ENCODE results near the gene IYD. TPM values are rescaled to one million over a fixed set of nuclear protein-coding genes. Genes with fewer than 3 reads are reported as not detected.
"Not testable (repeated sequence)": the region's sequence is repeated elsewhere in the genome, so short reads cannot be mapped to it uniquely, and the experiment has no call there.

IYD gene
- polyA plus RNA-seq, 2 of the 4 experiments (the other 2 are of a cell fraction), result 0.08 TPM; not detected in 1

DNA sequence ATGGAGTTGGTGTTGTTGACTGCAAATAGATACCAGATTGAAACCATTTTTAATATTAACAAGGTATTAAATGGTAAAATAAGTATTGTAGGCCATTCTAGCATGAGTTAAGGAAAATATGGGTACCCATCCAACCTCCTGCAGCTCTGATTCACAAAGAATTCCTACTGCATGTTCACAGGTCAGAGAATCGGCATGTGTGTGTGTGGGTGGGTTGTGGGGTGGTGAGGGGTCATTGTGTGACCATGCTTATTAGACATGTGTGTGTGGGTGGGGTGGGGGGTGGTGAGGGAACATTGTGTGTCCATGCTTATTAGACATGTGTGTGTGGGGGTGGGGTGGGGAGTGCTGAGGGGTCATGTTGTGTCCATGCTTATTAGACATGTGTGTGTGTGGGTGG is 3.2 kb downstream of the IYD start:
- ATAC-seq, result no peak
- Histone ChIP-seq H3K4me2 (no peak overlapping the region), H3K27ac (no peak overlapping the region), H3K9me3 (no peaks in the 10 kb centered on the region), H3K4me3 (no peak overlapping the region), H3K4me1 (no peaks in the 10 kb centered on the region)
- CTCF ChIA-PET, result interaction anchor here (1.7 kb wide), 1 partner anchor 46 kb away, joined by 6 read pairs; no protein-coding TSS in a partner anchor
- no peak for DNase-seq (ENCODE audit: low read depth in 1 of 2, low spot score in 1 of 2)
- WGBS (ENCODE audit: missing lambda C conversion rate), result 50% methylated on average over 1 of the region's 1 CpG
- POLR2A ChIA-PET, result no interaction called here
- no peak for FAIRE-seq
- TF ChIP-seq EHMT2 (IDR thresholded peaks at IDR 0.05; ENCODE audit: low read depth) (no peak), CBX2 (IDR thresholded peaks at IDR 0.05; ENCODE audit: borderline replicate concordance, low read depth) (no peak)

DNA sequence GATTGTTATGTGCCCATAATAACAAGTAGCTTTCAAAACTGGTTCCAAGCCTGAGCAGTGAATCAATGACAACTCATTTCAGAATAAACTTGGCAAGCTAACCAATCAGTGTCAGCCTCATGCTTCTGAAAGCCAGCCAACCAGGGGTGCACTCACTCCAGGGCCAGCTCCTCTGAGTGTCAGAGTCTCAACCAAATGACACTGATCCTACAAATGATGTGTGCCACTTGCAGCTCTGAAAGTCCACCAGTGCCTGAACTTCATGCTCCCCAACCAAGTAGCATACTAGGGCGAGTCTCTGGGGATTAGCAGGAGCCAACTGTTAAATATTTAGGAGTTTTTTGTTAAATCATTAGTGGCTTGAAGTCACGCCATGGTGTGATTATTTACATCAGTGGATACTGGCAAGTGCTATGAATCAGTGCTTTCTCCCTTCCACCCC is 4.5 kb downstream of the IYD start:
- Histone ChIP-seq H3K4me2 (no peak overlapping the region), H3K4me3 (no peak overlapping the region), H3K9me3 (no peaks in the 10 kb centered on the region), H3K27ac (no peak overlapping the region), H3K4me1 (no peaks in the 10 kb centered on the region)
- FAIRE-seq (no peak), DNase-seq (ENCODE audit: low read depth in 1 of 2, low spot score in 1 of 2) (no peak), ATAC-seq (no peak)
- TF ChIP-seq TP53 (CRISPR knock-in tag; IDR thresholded peaks at IDR 0.05), result no peak
- no peak for TF ChIP-seq CEBPB (IDR thresholded peaks at IDR 0.05)
- no peak for TF ChIP-seq NFE2L2 (conservative IDR thresholded peaks at IDR 0.05; ENCODE audit: low read length)
- TF ChIP-seq, protein P1, sequence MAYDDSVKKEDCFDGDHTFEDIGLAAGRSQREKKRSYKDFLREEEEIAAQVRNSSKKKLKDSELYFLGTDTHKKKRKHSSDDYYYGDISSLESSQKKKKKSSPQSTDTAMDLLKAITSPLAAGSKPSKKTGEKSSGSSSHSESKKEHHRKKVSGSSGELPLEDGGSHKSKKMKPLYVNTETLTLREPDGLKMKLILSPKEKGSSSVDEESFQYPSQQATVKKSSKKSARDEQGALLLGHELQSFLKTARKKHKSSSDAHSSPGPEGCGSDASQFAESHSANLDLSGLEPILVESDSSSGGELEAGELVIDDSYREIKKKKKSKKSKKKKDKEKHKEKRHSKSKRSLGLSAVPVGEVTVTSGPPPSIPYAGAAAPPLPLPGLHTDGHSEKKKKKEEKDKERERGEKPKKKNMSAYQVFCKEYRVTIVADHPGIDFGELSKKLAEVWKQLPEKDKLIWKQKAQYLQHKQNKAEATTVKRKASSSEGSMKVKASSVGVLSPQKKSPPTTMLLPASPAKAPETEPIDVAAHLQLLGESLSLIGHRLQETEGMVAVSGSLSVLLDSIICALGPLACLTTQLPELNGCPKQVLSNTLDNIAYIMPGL (CRISPR knock-in tag; IDR thresholded peaks at IDR 0.05; ENCODE audit: borderline replicate concordance), result no peak
- no peak for TF ChIP-seq ESRRA (IDR thresholded peaks at IDR 0.05; ENCODE audit: borderline replicate concordance, low read length)
- TF ChIP-seq HES2 (IDR thresholded peaks at IDR 0.05), result no peak
- no peak for TF ChIP-seq NPAS2 (CRISPR knock-in tag; IDR thresholded peaks at IDR 0.05; ENCODE audit: borderline replicate concordance)
- no peak for TF ChIP-seq HEYL (CRISPR knock-in tag; IDR thresholded peaks at IDR 0.05)
- ChIA-PET POLR2A (no interaction called here), CTCF (interaction anchor here (1.8 kb wide), 1 partner anchor 22 kb away, joined by 6 read pairs; no protein-coding TSS in a partner anchor)
- 17% methylated on average over 2 of the region's 2 CpGs for WGBS (ENCODE audit: missing lambda C conversion rate)

GRCh38 chr6:150374346-150374745 is 5.5 kb downstream of the IYD start:
- ATAC-seq; DNase-seq (ENCODE audit: low read depth in 1 of 2, low spot score in 1 of 2); POLR2A ChIA-PET; H3K27ac ChIP-seq; H3K4me1 ChIP-seq; FAIRE-seq; H3K4me3 ChIP-seq; H3K9me3 ChIP-seq; H3K4me2 ChIP-seq: not testable (repeated sequence)
- WGBS (ENCODE audit: missing lambda C conversion rate), result 21% methylated on average over 5 of the region's 5 CpGs
- CTCF ChIA-PET, result interaction anchor here (1.8 kb wide), 1 partner anchor 21 kb away, joined by 6 read pairs; no protein-coding TSS in a partner anchor

- no peak overlapping the region for H3K4me3 ChIP-seq
- ChIA-PET CTCF (no interaction called here), POLR2A (no interaction called here)
- FAIRE-seq, result no peak
- 4% methylated on average over 2 of the region's 4 CpGs for WGBS (ENCODE audit: missing lambda C conversion rate)
- no peak for DNase-seq (ENCODE audit: low read depth in 1 of 2, low spot score in 1 of 2)
- H3K27ac ChIP-seq, result no peak overlapping the region
- TF ChIP-seq MAFK (IDR thresholded peaks at IDR 0.05; ENCODE audit: partially characterized antibody) (peak; percentile 79), SMC3 (IDR thresholded peaks at IDR 0.05) (no peak), HEYL (CRISPR knock-in tag; IDR thresholded peaks at IDR 0.05) (no peak), NFE2L2 (conservative IDR thresholded peaks at IDR 0.05; ENCODE audit: low read length) (peak; percentile 40; the same call in 1 of the 2 replicates)
- no peak overlapping the region for H3K4me2 ChIP-seq
- no peaks in the 10 kb centered on the region for H3K4me1 ChIP-seq
- no peaks in the 10 kb centered on the region for H3K9me3 ChIP-seq
- peak in 1 of 2 experiments; percentile 64; a peak in 4 of 6 replicates for ATAC-seq
These were observed 8.5 kb downstream of the IYD start for GRCh38 chr6:150377211-150377781.

DNA sequence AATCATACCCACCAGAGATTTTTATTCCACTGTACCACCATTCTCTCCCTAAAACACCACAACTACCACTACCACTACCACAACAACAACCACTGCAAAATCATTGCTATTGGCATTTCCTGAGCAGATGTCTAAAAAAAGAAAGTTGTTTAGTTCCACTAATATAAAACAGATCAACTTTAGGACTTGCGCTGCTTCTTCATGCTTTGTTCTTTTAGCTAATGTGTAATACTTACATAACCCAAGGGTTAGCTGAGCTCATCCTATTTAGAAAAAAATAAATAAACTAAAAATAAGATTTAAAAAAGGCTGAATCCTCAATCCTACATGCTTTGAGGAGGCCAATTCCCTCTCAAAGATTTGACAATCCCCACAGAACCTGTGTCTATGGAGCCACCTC is 11.4 kb downstream of the IYD start:
- CTCF ChIA-PET, result interaction anchor here (0.9 kb wide), 1 partner anchor 18 kb away, joined by 3 read pairs; no protein-coding TSS in a partner anchor

More for the DNA sequence above, 11.4 kb downstream of the IYD start:
- FAIRE-seq, result no peak
- no peak for DNase-seq (ENCODE audit: low read depth in 1 of 2, low spot score in 1 of 2)
- ATAC-seq, result no peak
- Histone ChIP-seq H3K9me3 (no peaks in the 10 kb centered on the region), H3K4me2 (no peak overlapping the region), H3K27ac (no peak overlapping the region), H3K4me1 (no peaks in the 10 kb centered on the region), H3K4me3 (no peak overlapping the region)
- 85% methylated on average over 1 of the region's 1 CpG for WGBS (ENCODE audit: missing lambda C conversion rate)
- POLR2A ChIA-PET, result no interaction called here
- TF ChIP-seq, protein P1 (CRISPR knock-in tag; IDR thresholded peaks at IDR 0.05; ENCODE audit: borderline replicate concordance), result no peak
- TF ChIP-seq SREBF2 (IDR thresholded peaks at IDR 0.05), result no peak
- no peak for TF ChIP-seq ZC3H11A (IDR thresholded peaks at IDR 0.05)
- TF ChIP-seq RARB (CRISPR knock-in tag; IDR thresholded peaks at IDR 0.05), result no peak
- no peak for TF ChIP-seq MYC (IDR thresholded peaks at IDR 0.05; ENCODE audit: borderline replicate concordance, low read length)
- TF ChIP-seq TFCP2L1 (CRISPR knock-in tag; IDR thresholded peaks at IDR 0.05), result no peak
- no peak for TF ChIP-seq EHMT2 (IDR thresholded peaks at IDR 0.05; ENCODE audit: low read depth)
- TF ChIP-seq FOSL2 (IDR thresholded peaks at IDR 0.05), result no peak
- TF ChIP-seq FOSL2 (CRISPR knock-in tag; IDR thresholded peaks at IDR 0.05), result no peak
- no peak for TF ChIP-seq TP53 (CRISPR knock-in tag; IDR thresholded peaks at IDR 0.05)
- no peak for TF ChIP-seq GATA3 (IDR thresholded peaks at IDR 0.05; ENCODE audit: borderline replicate concordance)
- no peak for TF ChIP-seq PHF8 (IDR thresholded peaks at IDR 0.05; ENCODE audit: borderline replicate concordance, low read depth)
